ENCODE results near the gene SLC36A3. TPM values are rescaled to one million over a fixed set of nuclear protein-coding genes. Genes with fewer than 3 reads are reported as not detected.

Gene SLC36A3
- total and polyA plus RNA-seq, 2 of the 4 experiments (the other 2 are of a cell fraction), result not detected

DNA sequence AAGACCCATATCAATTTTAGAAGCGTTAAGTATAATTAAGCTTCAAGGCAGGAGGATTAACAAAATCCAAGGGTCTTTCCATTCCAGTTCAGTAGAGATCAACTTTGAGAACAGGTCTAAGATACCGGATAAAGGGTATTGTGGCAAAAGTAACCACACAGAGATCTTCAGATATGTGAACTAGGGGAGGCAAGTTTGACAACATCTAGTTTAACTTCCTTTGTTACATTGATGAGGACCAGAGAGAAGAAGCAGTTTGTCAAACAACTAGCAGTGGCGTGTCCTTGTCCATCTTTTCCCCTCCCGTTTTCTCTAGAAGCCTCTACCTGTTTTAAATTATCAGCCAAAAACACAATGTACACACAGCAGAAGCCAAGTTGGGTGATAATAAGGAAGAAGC, 35.2 kb upstream of the SLC36A3 start:
- no peak overlapping the region for H3K27ac ChIP-seq (ENCODE audit: insufficient read depth, low read length)
- H3K79me1 ChIP-seq (ENCODE audit: low read depth in 1 of 2, low read length in 2 of 2), result no peaks in the 10 kb centered on the region
- dilution Hi-C loops (cut with HindIII; ENCODE audit: low sequenced_read_pairs, unreplicated experiment), result no loop called here
- H2BK5ac ChIP-seq (ENCODE audit: low read depth, low read length, poor library complexity, severe bottlenecking), result no peak overlapping the region
- H3K9me1 ChIP-seq (ENCODE audit: insufficient read depth, low read length), result no peaks in the 10 kb centered on the region
- DNase-seq (no peak), ATAC-seq (ENCODE audit: low read depth) (no peak)
- CTCF ChIA-PET, result no interaction called here
- H3K4me3 ChIP-seq (ENCODE audit: insufficient read depth, low read depth, low read length), result no peak overlapping the region
- H3K23ac ChIP-seq (ENCODE audit: low read depth, low read length), result no peak overlapping the region
- POLR2A ChIA-PET (ENCODE audit: unreplicated experiment), result no interaction called here
- H2AK9ac ChIP-seq (replicated peaks; ENCODE audit: low read depth, low read length, poor library complexity), result no peak overlapping the region
- no peak overlapping the region for H3K4me2 ChIP-seq (ENCODE audit: low read depth, low read length)
- H2AFZ ChIP-seq (replicated peaks; ENCODE audit: low read length, poor library complexity), result no peak overlapping the region
- H3K4me1 ChIP-seq (ENCODE audit: control insufficient read depth, insufficient read depth, low read length), result no peaks in the 10 kb centered on the region
- H4K91ac ChIP-seq (ENCODE audit: insufficient read depth, low read depth, low read length), result no peak overlapping the region
- no CpG with 5 or more reads among the region's 4 CpGs for WGBS, 2 experiments (ENCODE audit: extremely low coverage in 2 of 2, insufficient read length in 1 of 2)
- H4K5ac ChIP-seq (ENCODE audit: low read depth, low read length), result no peak overlapping the region
- no peaks in the 10 kb centered on the region for H3K9me3 ChIP-seq (ENCODE audit: control insufficient read depth, insufficient read depth, low read length)
- no peak overlapping the region for H3K56ac ChIP-seq (ENCODE audit: extremely low read depth, insufficient read depth, low read length)
- intact Hi-C loops (cut with micrococcal nuclease), result no loop called here
- no peaks in the 10 kb centered on the region for H3K36me3 ChIP-seq (ENCODE audit: control insufficient read depth, insufficient read depth, low read length)
- BruUV-seq (replicated peaks), result no TSS peak
- H3K18ac ChIP-seq (ENCODE audit: low read depth, low read length), result no peak overlapping the region
- H3K4ac ChIP-seq (ENCODE audit: low read depth, low read length), result no peak overlapping the region
- no peak overlapping the region for H2BK120ac ChIP-seq (ENCODE audit: low read depth, low read length)
- no peak overlapping the region for H2BK20ac ChIP-seq (ENCODE audit: low read depth, low read length)
- no peak overlapping the region for H2BK15ac ChIP-seq (ENCODE audit: low read depth, low read length)
- no peak overlapping the region for H3K14ac ChIP-seq (replicated peaks; ENCODE audit: low read depth, low read length)
- no peaks in the 10 kb centered on the region for H4K20me1 ChIP-seq (ENCODE audit: insufficient read depth, low read length)
- no peak overlapping the region for H3K9ac ChIP-seq (ENCODE audit: low read depth, low read length)
- in situ Hi-C loops (cut with MboI; ENCODE audit: low sequenced_read_pairs), result no loop called here
- TF ChIP-seq MAFK (IDR thresholded peaks at IDR 0.05; ENCODE audit: low read depth, low read length) (no peak), BHLHE40 (IDR thresholded peaks at IDR 0.05; ENCODE audit: low read depth, low read length) (no peak), FOS (IDR thresholded peaks at IDR 0.05; ENCODE audit: low read depth, low read length) (no peak), POLR2A (IDR thresholded peaks at IDR 0.05; ENCODE audit: low read depth, low read length) (no peak), MAZ (IDR thresholded peaks at IDR 0.05; ENCODE audit: borderline replicate concordance, low read depth, low read length) (no peak), CEBPB (IDR thresholded peaks at IDR 0.05; ENCODE audit: low read depth, low read length) (no peak), NFE2L2 (IDR thresholded peaks at IDR 0.05; ENCODE audit: low read depth, low read length) (no peak), CHD1 (IDR thresholded peaks at IDR 0.05; ENCODE audit: low read depth, low read length) (no peak), SMC3 (IDR thresholded peaks at IDR 0.05; ENCODE audit: low read depth, low read length) (no peak), RAD21 (IDR thresholded peaks at IDR 0.05; ENCODE audit: low read length) (no peak), RCOR1 (IDR thresholded peaks at IDR 0.05; ENCODE audit: insufficient replicate concordance, low read length) (no peak), RFX5 (IDR thresholded peaks at IDR 0.05; ENCODE audit: low read depth, low read length) (no peak)
- TF ChIP-seq, protein P1, sequence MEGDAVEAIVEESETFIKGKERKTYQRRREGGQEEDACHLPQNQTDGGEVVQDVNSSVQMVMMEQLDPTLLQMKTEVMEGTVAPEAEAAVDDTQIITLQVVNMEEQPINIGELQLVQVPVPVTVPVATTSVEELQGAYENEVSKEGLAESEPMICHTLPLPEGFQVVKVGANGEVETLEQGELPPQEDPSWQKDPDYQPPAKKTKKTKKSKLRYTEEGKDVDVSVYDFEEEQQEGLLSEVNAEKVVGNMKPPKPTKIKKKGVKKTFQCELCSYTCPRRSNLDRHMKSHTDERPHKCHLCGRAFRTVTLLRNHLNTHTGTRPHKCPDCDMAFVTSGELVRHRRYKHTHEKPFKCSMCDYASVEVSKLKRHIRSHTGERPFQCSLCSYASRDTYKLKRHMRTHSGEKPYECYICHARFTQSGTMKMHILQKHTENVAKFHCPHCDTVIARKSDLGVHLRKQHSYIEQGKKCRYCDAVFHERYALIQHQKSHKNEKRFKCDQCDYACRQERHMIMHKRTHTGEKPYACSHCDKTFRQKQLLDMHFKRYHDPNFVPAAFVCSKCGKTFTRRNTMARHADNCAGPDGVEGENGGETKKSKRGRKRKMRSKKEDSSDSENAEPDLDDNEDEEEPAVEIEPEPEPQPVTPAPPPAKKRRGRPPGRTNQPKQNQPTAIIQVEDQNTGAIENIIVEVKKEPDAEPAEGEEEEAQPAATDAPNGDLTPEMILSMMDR (conservative IDR thresholded peaks at IDR 0.05; ENCODE audit: low read depth, low read length), result no peak
- TF ChIP-seq, protein P2, sequence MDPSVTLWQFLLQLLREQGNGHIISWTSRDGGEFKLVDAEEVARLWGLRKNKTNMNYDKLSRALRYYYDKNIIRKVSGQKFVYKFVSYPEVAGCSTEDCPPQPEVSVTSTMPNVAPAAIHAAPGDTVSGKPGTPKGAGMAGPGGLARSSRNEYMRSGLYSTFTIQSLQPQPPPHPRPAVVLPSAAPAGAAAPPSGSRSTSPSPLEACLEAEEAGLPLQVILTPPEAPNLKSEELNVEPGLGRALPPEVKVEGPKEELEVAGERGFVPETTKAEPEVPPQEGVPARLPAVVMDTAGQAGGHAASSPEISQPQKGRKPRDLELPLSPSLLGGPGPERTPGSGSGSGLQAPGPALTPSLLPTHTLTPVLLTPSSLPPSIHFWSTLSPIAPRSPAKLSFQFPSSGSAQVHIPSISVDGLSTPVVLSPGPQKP (IDR thresholded peaks at IDR 0.05; ENCODE audit: borderline replicate concordance, low read depth, low read length), result no peak
- TF ChIP-seq, protein P3, sequence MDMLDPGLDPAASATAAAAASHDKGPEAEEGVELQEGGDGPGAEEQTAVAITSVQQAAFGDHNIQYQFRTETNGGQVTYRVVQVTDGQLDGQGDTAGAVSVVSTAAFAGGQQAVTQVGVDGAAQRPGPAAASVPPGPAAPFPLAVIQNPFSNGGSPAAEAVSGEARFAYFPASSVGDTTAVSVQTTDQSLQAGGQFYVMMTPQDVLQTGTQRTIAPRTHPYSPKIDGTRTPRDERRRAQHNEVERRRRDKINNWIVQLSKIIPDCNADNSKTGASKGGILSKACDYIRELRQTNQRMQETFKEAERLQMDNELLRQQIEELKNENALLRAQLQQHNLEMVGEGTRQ (IDR thresholded peaks at IDR 0.05; ENCODE audit: low read depth, low read length), result no peak
- H4K8ac ChIP-seq (ENCODE audit: low read depth in 2 of 2, low read length in 2 of 2), result no peak overlapping the region
- no peak overlapping the region for H2AK5ac ChIP-seq (ENCODE audit: low read depth, low read length)
- peaks cover 4% of the 10 kb centered on the region for H3K27me3 ChIP-seq (ENCODE audit: control insufficient read depth, insufficient read depth, low read length)

Data from IMR-90 (cell line).